A549 treated with CORT108297 at 1 μM for 4 hours (cell line): Measurements from ENCODE around the gene PLEKHA8. TPM values are rescaled to one million over a fixed set of nuclear protein-coding genes. Genes with fewer than 3 reads are reported as not detected.

Experiments
- total RNA-seq: library from RNA; stranded (reverse); fragments of 200-300 nt; extraction: Qiagen RNA extraction; gene quantifications from 5 replicates; pipeline ENCODE4 v1.2.3, GENCODE V29; 2022

Gene PLEKHA8, protein sequence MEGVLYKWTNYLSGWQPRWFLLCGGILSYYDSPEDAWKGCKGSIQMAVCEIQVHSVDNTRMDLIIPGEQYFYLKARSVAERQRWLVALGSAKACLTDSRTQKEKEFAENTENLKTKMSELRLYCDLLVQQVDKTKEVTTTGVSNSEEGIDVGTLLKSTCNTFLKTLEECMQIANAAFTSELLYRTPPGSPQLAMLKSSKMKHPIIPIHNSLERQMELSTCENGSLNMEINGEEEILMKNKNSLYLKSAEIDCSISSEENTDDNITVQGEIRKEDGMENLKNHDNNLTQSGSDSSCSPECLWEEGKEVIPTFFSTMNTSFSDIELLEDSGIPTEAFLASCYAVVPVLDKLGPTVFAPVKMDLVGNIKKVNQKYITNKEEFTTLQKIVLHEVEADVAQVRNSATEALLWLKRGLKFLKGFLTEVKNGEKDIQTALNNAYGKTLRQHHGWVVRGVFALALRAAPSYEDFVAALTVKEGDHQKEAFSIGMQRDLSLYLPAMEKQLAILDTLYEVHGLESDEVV
- 5.4 to 6.3 TPM (median 5.7 TPM) in 5 replicates for total RNA-seq

DNA sequence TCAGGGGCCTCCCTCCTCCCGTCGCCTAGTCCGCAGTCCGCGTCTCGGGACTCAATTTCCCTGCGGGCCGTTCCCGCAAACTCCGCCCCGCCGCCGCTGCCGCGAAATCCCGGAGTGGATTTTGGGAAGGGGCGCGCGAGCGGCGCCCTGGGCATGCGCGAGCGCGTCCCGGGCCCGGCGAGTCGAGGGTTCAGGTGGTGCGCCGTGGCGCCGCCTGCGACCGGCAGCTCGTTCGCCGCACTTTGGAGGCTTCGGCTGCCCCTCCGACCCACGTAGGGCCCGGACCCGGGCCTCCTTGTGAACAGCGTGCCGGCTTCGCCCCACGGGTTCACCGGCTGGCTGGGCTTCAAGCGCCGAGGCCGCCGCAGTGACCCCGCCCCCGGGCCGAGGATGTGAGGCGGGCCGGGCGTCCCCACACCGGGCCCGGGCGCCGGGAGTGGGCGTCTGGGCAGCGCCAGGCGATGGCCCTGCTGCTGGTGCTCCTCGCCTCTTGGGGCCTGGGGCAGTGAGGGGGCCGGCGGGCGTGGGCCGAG lies at the start of gene PLEKHA8:
PLEKHA8 (plus strand) TSS at position 197 of the 533 bp plus-strand sequence. CDS start 351 bp downstream, outside the sequence.

DNA sequence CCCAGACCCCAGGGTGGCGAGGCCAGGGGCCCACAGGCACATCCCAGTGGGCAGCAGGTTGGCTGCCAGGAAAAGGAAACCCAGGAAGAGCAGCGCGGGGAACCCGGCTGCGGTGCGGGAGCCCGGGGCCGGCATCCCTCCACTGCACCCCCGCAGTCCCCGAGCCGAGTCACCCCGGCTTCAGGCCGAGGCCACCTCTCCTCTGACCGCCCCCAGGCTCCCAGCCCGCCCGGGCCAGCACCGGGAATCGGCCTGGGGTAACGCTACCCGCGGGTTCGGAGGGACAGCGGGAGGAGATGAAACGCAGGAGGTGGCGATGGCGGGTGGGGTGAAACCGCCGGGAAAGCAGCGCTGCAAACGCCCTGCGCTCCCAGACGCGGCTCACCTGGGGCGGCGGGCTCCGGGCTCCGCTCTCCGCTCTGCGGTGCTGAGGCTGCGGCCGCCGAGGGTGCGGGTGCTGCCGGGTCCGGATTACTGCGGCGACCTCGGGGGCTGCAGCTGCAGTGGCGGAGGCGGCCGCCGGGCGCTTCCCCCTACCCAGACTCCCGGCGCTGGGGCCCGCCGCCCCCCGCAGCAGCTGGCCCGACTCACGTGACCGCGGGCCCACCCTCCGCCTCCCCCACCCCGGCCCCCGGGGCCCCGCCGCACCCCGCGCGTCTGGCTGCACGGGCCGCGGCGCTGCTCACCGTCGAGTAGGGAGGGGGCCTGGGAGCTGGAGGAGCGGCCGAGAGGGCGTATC lies 38.8 kb upstream of the PLEKHA8 start, which contains the start of gene SCRN1:
SCRN1 (minus strand) TSS at position 545 of the 739 bp plus-strand sequence. CDS start 20,734 bp downstream, outside the sequence.

DNA sequence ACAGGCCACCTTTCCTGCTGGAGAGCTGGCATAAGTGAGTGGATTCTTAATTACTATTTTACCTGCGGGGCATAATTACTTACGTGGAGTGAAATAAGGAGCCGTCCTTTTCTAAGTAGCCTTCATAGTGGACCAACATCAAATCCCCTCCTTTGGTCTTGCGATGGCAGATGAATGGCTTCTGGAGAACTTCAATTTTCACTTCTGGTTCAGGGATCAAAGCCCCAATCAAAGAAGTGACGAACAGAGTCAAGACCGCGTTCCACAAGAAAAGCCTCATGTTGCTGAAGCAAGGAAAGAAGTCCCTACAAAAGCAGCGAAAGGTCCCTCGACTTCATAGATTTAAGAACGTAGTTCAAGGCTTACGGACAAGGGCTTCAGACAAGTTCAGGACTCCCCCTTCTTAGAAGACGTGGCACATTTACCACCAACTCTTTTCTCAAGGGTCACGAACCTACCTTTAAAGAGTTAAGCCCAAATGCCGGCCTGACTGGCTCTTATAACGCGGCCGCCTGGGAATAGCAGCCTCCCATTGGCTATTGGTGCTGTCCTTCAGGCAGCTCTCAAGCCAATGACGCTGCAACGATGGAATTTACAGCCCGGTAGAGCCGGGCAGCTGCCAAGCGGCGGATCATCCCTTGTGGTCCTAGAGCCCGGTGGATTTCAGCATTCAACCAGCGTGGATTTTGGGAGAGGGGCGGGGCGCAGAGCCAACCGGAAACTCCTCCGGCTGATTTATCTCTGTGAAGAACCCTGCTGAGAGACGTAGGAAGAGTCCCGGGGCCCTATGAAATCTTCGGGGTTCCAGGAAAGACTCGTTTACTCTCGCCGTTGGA lies 1.8 kb upstream of the PLEKHA8 start, which contains the start of gene FKBP14:
FKBP14 (minus strand) TSS at position 474 of the 836 bp plus-strand sequence; CDS start at position 280, 194 bp downstream.

DNA sequence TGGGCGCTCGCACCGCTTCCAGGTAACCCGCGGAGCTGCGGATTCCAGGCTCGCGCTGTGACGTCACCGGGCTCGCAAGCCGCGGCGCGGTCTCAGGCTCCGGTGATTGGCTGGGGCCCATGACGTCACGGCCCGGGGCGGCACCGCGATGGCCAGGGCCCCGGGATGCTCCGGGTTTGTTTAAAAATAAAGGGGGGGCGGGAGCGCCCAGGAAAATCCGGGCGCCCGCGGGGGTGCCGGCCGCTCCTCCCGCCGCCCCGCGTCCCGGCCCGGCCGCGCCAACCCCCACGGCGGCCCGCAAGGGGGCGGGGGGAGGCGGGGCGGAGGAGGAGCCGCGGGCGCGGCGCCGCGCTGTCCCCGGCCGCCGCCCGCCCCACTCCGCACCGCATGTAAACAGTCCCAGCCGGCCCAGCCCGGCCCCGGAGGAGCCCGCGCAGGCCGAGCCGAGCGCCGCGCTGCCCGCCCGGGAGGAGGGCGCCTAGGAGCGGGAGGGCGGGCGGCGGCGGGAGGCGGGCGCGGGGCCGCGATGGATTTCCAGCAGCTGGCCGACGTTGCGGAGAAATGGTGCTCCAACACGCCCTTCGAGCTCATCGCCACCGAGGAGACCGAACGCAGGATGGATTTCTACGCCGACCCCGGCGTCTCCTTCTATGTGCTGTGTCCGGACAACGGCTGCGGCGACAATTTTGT lies 106.5 kb downstream of the PLEKHA8 start, which contains the start of gene MTURN:
MTURN (plus strand) TSS at position 376 of the 690 bp plus-strand sequence; CDS start at position 527, 151 bp downstream.

Other genes starting within 250 kb of the PLEKHA8 start
- 0.45 to 0.55 TPM (median 0.52 TPM) in 5 replicates for gene WIPF3, start 221.9 kb upstream of the PLEKHA8 start, total RNA-seq
- 50.4 to 66.4 TPM (median 61.2 TPM) in 5 replicates for gene SCRN1, start 38.6 kb upstream of the PLEKHA8 start, total RNA-seq
- 6.6 to 9.6 TPM (median 9.3 TPM) in 5 replicates for gene FKBP14, start 1.7 kb upstream of the PLEKHA8 start, total RNA-seq
- gene MTURN, start 106.6 kb downstream of the PLEKHA8 start, total RNA-seq: 4.1 to 5.6 TPM (median 5.3 TPM) in 5 replicates